ENCODE measurements around the gene RPS15.

The RPS15 gene

GRCh38 chr19:1420590-1420989, 17.6 kb upstream of the RPS15 start:
- no peak for DNase-seq

- no peak for DNase-seq
These were observed 16.8 kb upstream of the RPS15 start for GRCh38 chr19:1421218-1421957.

- DNase-seq: no peak
These were observed 16.3 kb upstream of the RPS15 start for GRCh38 chr19:1421958-1422305.

- no peak for DNase-seq
These were observed 15.8 kb upstream of the RPS15 start for GRCh38 chr19:1422360-1422759.

- DNase-seq: no peak
These were observed 15.3 kb upstream of the RPS15 start for GRCh38 chr19:1422943-1423342.

GRCh38 chr19:1423436-1424191, 14.6 kb upstream of the RPS15 start:
- no peak for DNase-seq

- no peak for DNase-seq
These were observed 13.8 kb upstream of the RPS15 start for GRCh38 chr19:1424192-1424955.

GRCh38 chr19:1425102-1425837, 12.9 kb upstream of the RPS15 start:
- DNase-seq: no peak

GRCh38 chr19:1425902-1426301, 12.3 kb upstream of the RPS15 start:
- no peak for DNase-seq

GRCh38 chr19:1426736-1427135, 11.5 kb upstream of the RPS15 start:
- no peak for DNase-seq

GRCh38 chr19:1427221-1427920, 10.8 kb upstream of the RPS15 start:
- no peak for DNase-seq

- no peak for DNase-seq
These were observed 9.3 kb upstream of the RPS15 start for GRCh38 chr19:1428738-1429391.

GRCh38 chr19:1429750-1430149, 8.4 kb upstream of the RPS15 start:
- no peak for DNase-seq

GRCh38 chr19:1430246-1430645, 8.0 kb upstream of the RPS15 start:
- no peak for DNase-seq

- no peak for DNase-seq
These were observed 6.3 kb upstream of the RPS15 start for GRCh38 chr19:1431759-1432506.

- no peak for DNase-seq
These were observed 5.7 kb upstream of the RPS15 start for GRCh38 chr19:1432507-1432887.

GRCh38 chr19:1433119-1434039, 4.8 kb upstream of the RPS15 start:
- DNase-seq: no peak

GRCh38 chr19:1434040-1434366, 4.2 kb upstream of the RPS15 start:
- DNase-seq: no peak

- DNase-seq: no peak
These were observed 3.6 kb upstream of the RPS15 start for GRCh38 chr19:1434577-1435060.

GRCh38 chr19:1435378-1435989, 2.7 kb upstream of the RPS15 start:
- no peak for DNase-seq

All from activated CD4-positive, alpha-beta T cell treated with anti-CD3 and anti-CD28 coated beads, Interleukin-10, Interleukin-2, amounts not matched to agents 100 ng/mL and 50 ng/mL, durations not matched to agents 16 hours and 8 hours (primary cell).